Pulmonary artery endothelial cell (primary cell): ENCODE measurements around the gene COL18A1. TPM values are rescaled to one million over a fixed set of nuclear protein-coding genes. Genes with fewer than 3 reads are reported as not detected.
"Not testable (repeated sequence)": the region's sequence is repeated elsewhere in the genome, so short reads cannot be mapped to it uniquely, and the experiment has no call there.

ENCODE experiments used
- DNase-seq: peaks from one replicate; pipeline ENCODE4 v3.0.0-alpha.2; 2011; ENCODE audit warnings: low read depth, low spot score
- total RNA-seq: library from RNA; depleted of rRNA; stranded (reverse); fragments of >200 nt; gene quantifications from 2 replicates; pipeline ENCODE4 v1.2.3, GENCODE V29; 2014

Gene COL18A1
- total RNA-seq, 1 donor from 2014 or later, result 164 TPM

GRCh38 chr21:45517249-45518065, 112.5 kb downstream of the COL18A1 start:
- DNase-seq, result no peak

DNA sequence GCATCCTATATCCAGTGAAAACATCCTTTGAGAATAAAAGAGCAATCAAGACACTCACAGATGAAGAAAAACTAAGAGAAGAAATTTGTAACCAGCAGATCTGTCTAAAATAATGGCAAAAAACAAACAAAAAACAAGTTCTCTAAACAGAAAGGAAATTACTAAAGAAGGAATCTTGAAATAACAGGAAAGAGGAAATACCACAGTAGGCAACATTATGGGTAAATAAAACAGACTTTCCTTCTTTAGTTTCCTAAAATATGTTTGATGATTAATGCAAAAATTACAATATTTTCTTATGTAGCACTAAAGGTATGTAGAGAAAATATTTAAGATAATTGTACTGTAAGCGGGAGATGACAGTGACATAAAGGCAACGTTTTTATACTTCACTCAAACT, 113.8 kb downstream of the COL18A1 start:
- DNase-seq, result no peak

DNA sequence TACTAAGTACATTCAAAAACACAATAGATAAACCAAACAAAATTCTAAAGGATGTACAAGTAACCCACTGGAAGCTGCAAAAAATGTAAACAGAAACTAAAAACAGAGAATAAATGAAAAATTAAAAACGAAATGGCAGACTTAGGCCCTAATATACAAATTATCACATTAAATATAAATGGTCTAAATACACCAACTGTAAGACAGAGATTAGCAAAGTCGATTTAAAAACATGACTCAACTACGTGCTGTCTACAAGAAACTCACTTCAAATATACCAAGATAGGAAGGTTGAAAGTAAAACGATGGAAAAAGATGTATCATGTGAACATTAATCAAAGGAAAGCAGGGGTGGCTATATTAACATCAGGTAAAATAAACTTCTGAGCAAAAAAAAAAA, 114.2 kb downstream of the COL18A1 start:
- DNase-seq, result no peak

DNA sequence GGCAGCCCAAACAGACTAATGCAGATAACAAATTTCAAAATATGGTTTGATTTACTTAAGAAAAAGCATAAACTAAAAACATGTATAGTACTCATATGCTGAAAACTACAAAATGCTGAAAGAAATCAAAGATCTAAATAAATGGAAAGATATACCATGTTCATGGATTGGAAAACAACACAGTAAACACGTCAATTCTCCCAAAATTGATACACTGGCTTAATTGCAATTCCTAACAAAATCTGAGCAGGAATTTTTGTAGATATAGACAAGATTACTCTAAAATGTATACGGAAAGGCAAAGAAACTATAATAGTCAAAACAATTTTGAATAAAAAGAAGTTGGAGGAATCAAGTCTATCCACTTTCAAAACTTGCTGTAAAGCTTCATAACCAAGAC, 116.3 kb downstream of the COL18A1 start:
- no peak for DNase-seq

GRCh38 chr21:45522381-45522780, 117.4 kb downstream of the COL18A1 start:
- DNase-seq, result no peak

GRCh38 chr21:45522986-45523385, 118.0 kb downstream of the COL18A1 start:
- no peak for DNase-seq

DNA sequence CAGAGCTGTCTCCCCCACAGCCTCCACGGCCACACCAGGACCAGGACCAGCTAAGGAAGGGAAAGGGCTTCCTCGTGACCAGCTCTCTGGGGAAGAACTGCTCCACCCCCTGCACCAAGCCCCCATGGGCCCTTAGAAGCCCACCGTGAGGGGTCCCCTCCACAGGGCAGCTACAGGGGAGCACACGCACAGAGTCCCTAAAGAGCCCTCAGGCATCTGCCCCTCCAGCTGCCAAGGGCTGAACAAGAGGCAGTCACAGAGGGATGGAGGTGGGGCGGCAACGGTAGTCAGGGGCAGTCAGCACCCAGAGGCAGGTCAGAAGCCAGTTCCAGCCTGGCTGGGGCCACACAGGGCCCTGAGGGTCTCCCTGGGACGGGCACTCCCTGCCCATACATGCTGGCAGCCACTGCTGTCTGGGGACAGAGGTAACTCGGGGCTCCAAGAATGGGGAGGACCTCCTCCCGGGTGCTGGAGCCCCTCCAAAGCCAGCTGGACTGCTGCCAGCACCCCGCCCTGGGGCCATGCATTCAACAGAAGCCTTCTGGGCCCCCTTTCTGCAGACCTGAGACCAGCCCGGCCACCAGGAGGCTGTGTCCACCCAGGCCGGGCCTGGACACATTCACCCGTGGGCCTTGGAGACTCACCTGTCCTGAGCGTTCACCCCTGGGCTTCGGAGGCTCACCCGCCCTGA, 118.6 kb downstream of the COL18A1 start:
- no peak for DNase-seq

DNA sequence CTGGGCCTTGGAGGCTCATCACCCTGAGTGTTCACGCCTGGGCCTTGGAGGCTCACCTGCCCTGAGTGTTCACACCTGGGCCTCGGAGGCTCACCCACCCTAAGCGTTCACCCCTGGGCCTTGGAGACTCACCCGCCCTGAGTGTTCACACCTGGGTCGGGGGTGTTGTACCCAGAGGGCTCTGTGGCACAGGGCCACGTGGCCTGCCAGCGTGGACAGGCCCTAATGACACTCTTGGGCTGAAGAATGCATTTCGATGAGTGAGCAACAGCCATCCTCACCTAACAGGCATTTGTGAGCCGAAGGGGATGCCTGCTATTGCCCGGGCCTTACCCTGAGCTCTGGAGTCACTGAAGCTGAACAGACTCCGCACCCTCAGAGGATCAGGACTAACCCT, 119.8 kb downstream of the COL18A1 start:
- no peak for DNase-seq

DNA sequence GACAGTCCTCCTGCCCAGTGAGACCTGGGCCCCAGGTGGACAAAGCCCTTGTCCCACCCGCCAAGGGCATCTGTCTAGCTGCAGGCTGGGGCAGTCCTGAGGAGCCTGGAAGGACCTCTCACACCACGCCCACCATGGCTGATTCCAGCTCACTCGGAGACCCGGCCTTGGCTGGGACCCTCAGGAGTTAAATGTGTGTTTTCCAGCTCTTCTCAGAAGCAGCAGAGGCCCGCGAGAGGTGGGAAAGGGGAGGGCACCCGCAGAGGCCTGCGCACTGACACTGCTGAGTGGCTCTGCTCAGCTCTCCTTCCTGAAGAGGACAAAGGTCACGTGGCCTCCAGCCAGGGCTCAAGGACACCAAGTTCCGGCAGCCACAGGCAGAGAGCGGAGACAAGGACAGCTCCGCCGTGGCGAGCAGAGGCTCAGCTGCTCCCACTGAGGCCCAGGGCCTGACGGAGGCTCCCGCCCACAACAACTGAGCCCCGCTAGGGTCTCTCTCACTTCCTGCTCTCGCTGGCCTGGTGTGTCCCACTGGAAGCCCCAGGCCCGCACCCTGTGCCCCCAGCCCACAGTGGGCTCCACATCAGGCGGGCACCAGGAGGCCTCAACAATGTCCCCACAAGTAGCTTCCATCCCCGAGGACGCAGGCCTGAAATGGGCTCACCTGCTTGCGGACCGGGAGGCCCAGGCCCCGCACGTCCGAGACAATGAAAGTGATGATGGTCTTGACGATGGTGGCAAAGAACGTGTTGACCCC, 120.4 kb downstream of the COL18A1 start:
- no peak for DNase-seq

DNA sequence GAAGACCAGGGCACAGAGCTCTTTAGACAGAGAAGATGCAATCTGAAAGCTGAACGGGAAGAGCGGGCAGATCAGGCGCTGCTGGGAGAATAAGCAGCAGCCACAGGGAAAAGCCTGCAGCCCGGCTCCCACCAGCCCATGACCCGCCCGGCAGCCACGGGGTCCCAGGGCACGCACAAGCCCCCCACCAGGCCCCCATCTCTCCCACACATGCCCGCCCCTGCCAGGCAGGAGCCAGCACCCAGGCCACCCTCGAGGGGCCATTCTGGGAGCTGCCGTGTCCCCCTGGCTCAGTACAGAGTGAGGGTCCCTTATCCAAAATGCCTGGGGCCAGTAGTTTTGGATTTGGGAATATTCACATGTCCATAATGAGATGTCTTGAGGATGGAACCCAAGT, 120.9 kb downstream of the COL18A1 start:
- no peak for DNase-seq

DNA sequence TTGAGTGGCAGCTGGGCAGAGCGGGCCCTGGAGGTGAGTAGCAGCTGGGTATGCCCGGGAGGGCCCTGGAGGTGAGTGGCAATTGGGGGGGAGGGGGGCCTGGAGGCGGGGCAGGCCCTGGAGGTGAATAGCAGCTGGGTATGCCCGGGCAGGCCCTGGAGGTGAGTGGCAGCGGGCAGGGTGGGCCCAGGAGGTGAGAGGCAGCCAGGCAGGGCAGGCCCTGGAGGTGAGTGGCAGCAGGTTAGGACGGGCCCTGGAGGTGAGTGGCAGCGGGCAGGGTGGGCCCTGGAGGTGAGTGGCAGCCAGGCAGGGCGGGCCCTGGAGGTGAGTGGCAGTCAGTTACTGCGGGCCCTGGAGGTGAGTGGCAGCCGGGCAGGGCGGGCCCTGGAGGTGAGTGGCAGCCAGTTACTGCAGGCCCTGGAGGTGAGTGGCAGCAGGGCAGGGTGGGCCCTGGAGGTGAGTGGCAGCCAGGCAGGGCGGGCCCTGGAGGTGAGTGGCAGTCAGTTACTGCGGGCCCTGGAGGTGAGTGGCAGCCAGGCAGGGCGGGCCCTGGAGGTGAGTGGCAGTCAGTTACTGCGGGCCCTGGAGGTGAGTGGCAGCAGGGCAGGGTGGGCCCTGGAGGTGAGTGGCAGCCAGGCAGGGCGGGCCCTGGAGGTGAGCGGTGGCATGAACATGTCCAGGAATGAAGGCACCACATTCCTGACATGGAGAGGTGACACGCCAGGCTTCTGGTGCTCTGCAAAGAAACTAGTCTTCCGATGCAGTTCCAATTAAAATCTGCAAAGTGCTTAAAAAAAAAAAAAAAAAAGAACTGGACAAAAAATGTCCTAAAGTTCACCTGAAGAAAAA, 122.4 kb downstream of the COL18A1 start:
- DNase-seq, result not testable (repeated sequence)

DNA sequence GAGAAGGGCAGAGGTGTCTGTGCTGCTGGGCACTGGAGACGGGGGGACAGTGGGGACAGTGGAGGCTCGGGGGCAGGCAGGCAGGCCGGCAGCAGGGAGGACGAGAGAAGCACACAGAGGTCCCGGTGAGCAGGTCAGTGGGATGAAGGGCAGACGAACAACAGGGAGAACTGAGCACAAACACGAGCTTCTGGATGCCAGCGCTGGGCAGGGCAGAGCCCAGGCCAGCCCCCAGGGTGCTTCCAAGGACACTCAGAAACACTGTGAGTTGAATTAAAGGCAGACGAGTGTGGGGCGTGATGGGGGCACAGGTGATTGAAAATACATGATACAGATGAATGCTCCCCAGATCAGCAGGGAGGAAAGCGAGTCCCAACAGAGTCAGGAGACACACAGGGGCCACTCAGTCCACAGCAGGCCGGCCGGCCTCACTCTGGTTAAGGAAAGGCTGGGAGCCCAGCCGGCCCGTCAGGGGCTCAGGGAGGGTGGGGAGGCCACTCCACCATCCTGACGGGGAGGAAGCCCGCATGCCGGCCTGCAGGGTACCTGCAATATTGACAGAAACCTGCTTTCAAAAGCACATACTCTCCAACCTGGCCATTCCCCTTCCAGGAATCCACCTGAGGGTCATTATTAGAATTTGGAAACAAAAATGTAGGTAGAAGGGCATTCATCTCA, 123.2 kb downstream of the COL18A1 start:
- DNase-seq, result no peak

DNA sequence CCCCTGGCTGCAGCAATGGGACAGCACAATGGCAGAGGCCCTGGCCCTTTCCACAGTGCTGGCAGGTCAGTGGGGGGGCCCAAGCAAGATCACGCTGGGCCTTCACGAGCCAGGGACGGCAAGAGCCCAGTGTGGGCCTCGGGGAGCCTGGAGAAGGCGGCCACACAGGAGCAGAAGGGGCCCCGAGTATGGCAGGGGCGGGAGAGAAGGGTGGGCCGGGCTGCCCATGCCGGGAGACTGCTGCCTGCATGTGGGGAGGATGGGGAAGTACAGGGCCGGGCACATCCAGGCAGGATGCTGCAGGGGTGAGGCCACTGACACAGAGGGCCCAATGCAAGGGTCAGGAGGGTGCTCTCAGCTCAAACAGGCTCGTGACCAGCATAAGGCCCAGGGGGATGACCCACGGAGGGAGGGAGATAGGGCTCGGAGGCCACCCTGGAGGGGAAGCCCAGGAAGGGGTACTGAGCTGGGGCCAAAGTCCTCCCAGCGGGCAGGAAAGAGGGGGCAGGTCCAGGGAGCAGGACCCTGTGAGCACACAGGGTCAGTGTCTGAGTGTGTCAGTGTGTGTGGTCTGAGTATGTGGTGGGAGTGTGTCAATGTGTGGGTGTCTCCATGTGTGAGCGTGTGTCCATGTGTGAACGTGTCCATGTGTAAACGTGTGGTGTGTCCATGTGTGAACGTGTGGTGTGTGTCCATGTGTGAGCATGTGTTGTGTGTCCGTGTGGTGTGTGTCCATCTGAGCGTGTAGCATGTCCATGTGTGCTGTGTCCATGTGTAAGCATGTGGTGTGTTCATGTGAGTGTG, 124.2 kb downstream of the COL18A1 start:
- DNase-seq, result no peak

GRCh38 chr21:45529785-45530422, 124.9 kb downstream of the COL18A1 start:
- DNase-seq, result no peak

DNA sequence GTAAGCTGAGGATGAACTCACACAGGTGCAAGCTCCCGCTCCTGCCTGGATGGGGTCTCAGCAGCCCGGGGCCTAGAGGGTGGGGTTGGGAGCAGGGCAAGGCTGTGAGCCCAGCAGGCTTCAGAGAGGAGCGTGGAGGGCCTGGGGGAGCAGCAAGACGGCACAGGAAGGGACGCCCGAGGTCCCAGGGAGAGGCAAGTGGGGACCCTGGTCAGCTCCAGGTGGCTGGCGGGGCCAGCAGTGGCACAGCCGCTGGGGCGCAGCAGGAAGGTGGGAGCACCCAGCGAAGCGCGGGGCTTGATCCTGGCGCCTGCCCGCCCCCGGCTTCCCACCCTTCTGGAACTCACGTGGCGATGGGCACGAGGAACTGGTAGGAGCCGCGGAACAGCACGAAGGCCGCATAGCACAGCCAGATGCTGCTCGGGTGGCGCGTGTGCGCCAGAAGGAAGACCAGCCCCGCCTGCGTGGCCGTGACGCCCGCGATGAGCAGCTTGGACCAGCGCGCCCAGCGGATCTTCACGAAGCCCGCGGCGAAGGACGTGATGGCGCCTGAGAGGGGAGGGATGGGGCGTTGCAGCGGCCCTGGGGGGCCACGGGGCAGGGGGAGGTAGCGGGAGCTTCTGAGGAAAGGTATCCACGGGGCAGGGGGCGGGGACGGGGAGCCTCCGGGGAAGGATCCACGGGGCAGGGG, 125.6 kb downstream of the COL18A1 start:
- no peak for DNase-seq

DNA sequence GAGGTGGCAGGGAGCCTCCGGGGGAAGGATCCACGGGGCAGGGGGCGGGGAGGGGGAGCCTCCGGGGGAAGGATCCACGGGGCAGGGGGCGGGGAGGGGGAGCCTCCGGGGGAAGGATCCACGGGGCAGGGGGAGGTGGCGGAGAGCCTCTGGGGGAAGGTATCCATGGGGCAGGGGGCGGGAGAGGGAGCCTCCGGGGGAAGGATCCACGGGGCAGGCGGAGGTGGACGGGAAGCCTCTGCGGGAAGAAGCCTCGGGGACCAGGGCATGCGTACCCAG, 126.1 kb downstream of the COL18A1 start:
- not testable (repeated sequence) for DNase-seq

GRCh38 chr21:45531393-45532215, 126.6 kb downstream of the COL18A1 start:
- no peak for DNase-seq

- no peak for DNase-seq
Measured at GRCh38 chr21:45532826-45533360, 127.9 kb downstream of the COL18A1 start.
